Muscle layer of duodenum (tissue), 2 donors: ENCODE data around the gene SCAMP2.

Experiments
- H3K27ac ChIP-seq: one replicate; pipeline ENCODE4 v1.7.0; 2013; ENCODE audit warnings: mild to moderate bottlenecking, low read length
- H3K27me3 ChIP-seq: one replicate; pipeline ENCODE4 v1.7.0; 2013; ENCODE audit warnings: low read depth, mild to moderate bottlenecking, control low read depth, low read length
- H3K36me3 ChIP-seq, 2 donors: one replicate each; pipeline ENCODE4 v1.7.0; 2013; ENCODE audit warnings: low read length in 2 of 2, control low read depth in 1 of 2, mild to moderate bottlenecking in 1 of 2; ENCODE audit not compliant: insufficient read depth in 2 of 2, control insufficient read depth in 1 of 2
- H3K4me1 ChIP-seq, 2 donors: one replicate each; pipeline ENCODE4 v1.7.0; 2013; ENCODE audit warnings: low read length in 2 of 2, mild to moderate bottlenecking in 2 of 2, control low read depth in 1 of 2, moderate library complexity in 1 of 2; ENCODE audit not compliant: insufficient read depth in 2 of 2, control insufficient read depth in 1 of 2
- H3K4me3 ChIP-seq, 2 donors: one replicate each; pipeline ENCODE4 v1.7.0; 2013; ENCODE audit warnings: low read length in 2 of 2, low read depth in 1 of 2, mild to moderate bottlenecking in 1 of 2
- H3K9me3 ChIP-seq, 2 donors: one replicate each; pipeline ENCODE4 v1.7.0; 2013; ENCODE audit warnings: low read length in 2 of 2, control low read depth in 1 of 2, mild to moderate bottlenecking in 1 of 2; ENCODE audit not compliant: control insufficient read depth in 1 of 2
- donor health status: healthy.

Gene SCAMP2

GRCh38 chr15:74857671-74858368, 15.3 kb downstream of the SCAMP2 start:
- Histone ChIP-seq H3K36me3 (peaks cover 10 to 15% of the 10 kb centered on the region in 2 donors), H3K27ac (no peak overlapping the region), H3K4me3 (no peak overlapping the region), H3K27me3 (no peaks in the 10 kb centered on the region), H3K9me3 (no peaks in the 10 kb centered on the region), H3K4me1 (peaks cover 5 to 27% of the 10 kb centered on the region in 2 donors)

DNA sequence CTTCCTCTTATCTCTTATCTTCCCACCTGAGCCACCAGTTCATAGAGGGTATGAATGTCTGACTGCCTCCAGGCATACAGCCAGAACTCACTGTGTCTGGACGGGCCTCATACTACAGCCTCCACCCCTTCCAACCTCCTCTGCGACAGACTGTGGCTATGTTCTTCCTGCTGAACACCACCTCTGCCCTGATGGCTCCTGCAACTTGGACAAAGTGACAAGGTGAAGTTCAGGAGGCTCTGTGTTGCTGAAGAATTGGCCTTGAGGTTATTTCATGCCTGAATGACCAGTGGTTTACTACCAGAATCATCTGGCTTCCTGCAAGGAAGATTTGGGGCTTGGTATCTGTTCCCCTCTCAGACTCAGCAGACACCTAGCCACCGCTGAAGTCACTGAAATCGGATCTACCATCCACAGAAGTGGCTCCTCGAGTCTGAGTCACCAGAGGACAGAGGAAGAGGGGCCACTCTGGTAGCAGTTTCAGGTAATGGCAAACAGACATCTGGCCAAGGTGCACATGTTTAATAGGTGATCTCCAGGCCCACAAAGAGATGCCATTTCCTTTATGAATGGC, 16.0 kb downstream of the SCAMP2 start:
- no peak overlapping the region for H3K4me3 ChIP-seq
- H3K4me1 ChIP-seq, result peaks cover 5 to 27% of the 10 kb centered on the region in 2 donors
- H3K9me3 ChIP-seq, result no peaks in the 10 kb centered on the region
- no peak overlapping the region for H3K27ac ChIP-seq
- H3K27me3 ChIP-seq, result no peaks in the 10 kb centered on the region
- peaks cover 17 to 22% of the 10 kb centered on the region in 2 donors for H3K36me3 ChIP-seq

DNA sequence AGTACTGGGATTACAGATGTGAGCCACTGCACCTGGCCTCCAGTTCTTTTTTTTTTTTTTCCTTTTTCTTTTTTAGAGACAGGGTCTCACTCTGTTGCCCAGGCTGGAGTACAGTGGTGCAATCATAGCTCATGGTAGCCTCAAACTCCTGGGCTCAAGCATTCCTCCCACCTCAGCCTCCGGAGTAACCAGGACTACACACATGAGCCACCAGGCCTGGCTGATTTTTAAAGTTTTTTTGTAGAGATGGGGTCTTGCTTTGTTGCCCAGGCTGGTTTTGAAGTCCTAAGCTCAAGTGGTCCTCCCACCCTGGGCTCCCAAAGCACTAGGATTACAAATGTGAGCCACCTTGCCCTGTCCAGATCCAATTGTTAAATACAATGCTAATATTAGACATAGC, 16.6 kb downstream of the SCAMP2 start:
- no peaks in the 10 kb centered on the region for H3K27me3 ChIP-seq
- no peak overlapping the region for H3K27ac ChIP-seq
- no peak overlapping the region for H3K4me3 ChIP-seq

GRCh38 chr15:74855857-74856256, 17.3 kb downstream of the SCAMP2 start:
- Histone ChIP-seq H3K4me3 (no peak overlapping the region), H3K4me1 (peaks cover 5 to 27% of the 10 kb centered on the region in 2 donors), H3K9me3 (no peaks in the 10 kb centered on the region), H3K27ac (no peak overlapping the region), H3K27me3 (no peaks in the 10 kb centered on the region), H3K36me3 (peaks cover 30 to 35% of the 10 kb centered on the region in 2 donors)

More for the DNA sequence above, 16.6 kb downstream of the SCAMP2 start:
- Histone ChIP-seq H3K36me3 (peaks cover 23 to 28% of the 10 kb centered on the region in 2 donors), H3K4me1 (peaks cover 5 to 27% of the 10 kb centered on the region in 2 donors), H3K9me3 (no peaks in the 10 kb centered on the region)

DNA sequence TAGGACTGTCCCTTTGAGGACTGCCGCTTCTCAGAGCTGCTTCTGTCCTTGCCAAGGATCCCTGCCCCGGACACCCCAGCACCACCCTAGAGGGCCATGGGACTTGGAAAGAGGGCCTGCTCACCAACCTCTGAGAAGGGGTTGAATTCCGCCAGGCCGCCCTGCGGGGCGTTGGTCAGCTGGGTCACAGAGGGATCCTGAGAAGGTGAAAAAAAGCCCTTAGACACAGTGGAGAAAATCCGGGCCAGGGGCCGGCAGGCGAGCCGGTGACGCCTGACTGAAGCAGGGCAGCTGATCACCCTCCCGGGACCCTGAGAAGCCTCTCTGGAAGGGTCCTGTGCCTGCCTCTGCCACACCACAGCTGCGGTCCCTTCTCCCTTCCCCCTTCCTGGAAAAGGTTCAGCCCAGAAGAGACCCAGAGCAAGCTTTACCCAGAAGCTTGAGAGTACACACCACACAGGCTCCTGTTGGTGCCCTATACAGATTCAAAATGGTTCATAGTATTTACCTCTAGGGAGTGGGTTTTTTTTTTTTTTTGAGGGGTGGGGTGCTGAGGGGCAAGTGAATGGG, 18.6 kb downstream of the SCAMP2 start:
- Histone ChIP-seq H3K9me3 (no peaks in the 10 kb centered on the region), H3K36me3 (peaks cover 37 to 47% of the 10 kb centered on the region in 2 donors), H3K27me3 (no peaks in the 10 kb centered on the region), H3K4me3 (no peak overlapping the region), H3K4me1 (peaks cover 5 to 24% of the 10 kb centered on the region in 2 donors), H3K27ac (no peak overlapping the region)

DNA sequence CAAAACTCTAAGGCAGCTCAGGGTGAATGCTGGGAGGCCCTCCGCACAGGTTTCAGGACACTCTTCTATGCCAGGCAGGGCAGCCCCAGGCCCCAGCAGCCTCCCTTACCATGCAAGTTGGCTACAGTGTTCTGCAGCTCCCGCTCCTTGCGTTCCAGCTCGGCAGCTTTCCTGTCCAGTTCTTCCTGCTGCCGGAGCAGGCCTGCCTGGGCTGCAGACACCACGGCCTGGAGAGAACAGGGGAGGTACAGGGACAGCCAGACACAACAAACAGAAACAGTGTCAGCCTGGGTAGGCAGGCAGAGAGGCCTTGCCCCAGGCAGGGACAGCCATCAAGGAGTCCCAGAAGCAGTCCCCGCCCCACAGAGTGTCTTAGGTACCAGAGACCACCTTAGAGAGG, 21.2 kb downstream of the SCAMP2 start:
- Histone ChIP-seq H3K9me3 (no peaks in the 10 kb centered on the region), H3K4me3 (no peak overlapping the region), H3K27me3 (no peaks in the 10 kb centered on the region), H3K36me3 (peaks cover 54 to 67% of the 10 kb centered on the region in 2 donors), H3K4me1 (peaks cover 0 to 1% of the 10 kb centered on the region in 2 donors), H3K27ac (no peak overlapping the region)

GRCh38 chr15:74850393-74850792, 22.8 kb downstream of the SCAMP2 start:
- H3K4me1 ChIP-seq, result no peaks in the 10 kb centered on the region
- H3K9me3 ChIP-seq, result no peaks in the 10 kb centered on the region
- peaks cover 54 to 72% of the 10 kb centered on the region in 2 donors for H3K36me3 ChIP-seq
- H3K27me3 ChIP-seq, result no peaks in the 10 kb centered on the region
- H3K4me3 ChIP-seq, result no peak overlapping the region
- H3K27ac ChIP-seq, result no peak overlapping the region

- no peaks in the 10 kb centered on the region for H3K9me3 ChIP-seq
- H3K36me3 ChIP-seq, result peaks cover 49 to 66% of the 10 kb centered on the region in 2 donors
- peaks cover 6 to 7% of the 10 kb centered on the region in 2 donors for H3K4me1 ChIP-seq
- no peak overlapping the region for H3K27ac ChIP-seq
- no peak overlapping the region for H3K4me3 ChIP-seq
- no peaks in the 10 kb centered on the region for H3K27me3 ChIP-seq
Measured at GRCh38 chr15:74847432-74847831, 25.7 kb downstream of the SCAMP2 start.

- Histone ChIP-seq H3K36me3 (peaks cover 30 to 48% of the 10 kb centered on the region in 2 donors), H3K4me1 (peaks cover 14 to 19% of the 10 kb centered on the region in 2 donors), H3K27me3 (no peaks in the 10 kb centered on the region), H3K4me3 (no peak overlapping the region), H3K9me3 (no peaks in the 10 kb centered on the region), H3K27ac (no peak overlapping the region)
Measured at GRCh38 chr15:74845581-74845980, 27.6 kb downstream of the SCAMP2 start.

GRCh38 chr15:74845208-74845568, 28.0 kb downstream of the SCAMP2 start:
- Histone ChIP-seq H3K4me1 (peaks cover 14 to 19% of the 10 kb centered on the region in 2 donors), H3K9me3 (no peaks in the 10 kb centered on the region)

DNA sequence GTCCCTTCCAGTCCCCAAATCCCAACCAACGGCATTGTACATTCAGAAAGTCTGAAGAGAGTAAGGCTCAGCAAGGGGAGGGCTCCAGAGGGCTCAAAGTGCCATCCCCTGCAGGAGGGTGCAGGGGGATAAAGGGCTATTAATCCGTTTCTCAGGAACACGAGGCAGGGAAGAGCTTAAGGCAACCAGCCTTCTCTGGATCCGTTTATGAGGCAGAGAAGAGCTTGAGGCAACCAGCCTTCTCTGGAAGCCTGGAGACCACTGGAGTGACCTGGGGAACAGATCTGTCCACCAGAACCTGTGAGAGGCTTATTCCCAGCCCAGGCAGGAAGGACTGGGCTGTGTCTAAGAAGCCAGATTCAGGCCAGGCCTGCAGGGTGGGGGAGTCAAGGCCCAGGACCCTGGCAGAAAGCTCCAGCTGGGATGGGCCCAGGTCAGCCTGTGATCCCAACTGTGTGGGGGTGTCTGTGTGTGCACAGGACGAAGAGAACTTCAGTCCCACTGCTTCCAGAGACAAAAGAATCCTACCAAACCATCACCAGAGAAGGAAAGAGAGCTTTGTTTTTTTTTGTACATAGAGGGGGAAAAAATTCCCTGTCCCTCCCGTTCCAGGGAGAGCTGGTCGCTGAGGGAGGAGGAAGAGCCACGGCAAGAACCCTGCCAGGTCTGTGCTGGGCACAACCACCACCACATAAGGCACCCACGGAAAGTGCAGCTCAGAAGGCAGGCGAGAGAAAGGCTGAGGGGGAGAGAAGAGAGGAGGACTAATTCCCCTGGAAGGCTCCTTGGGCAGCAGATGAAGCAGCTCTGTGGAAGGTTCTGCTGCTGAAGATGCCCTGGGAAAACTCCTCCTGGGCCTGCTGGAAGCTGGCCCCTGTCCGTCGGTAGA, 28.6 kb downstream of the SCAMP2 start:
- no peak overlapping the region for H3K4me3 ChIP-seq
- H3K36me3 ChIP-seq, result peaks cover 26 to 39% of the 10 kb centered on the region in 2 donors
- no peaks in the 10 kb centered on the region for H3K9me3 ChIP-seq
- H3K4me1 ChIP-seq, result peaks cover 14 to 19% of the 10 kb centered on the region in 2 donors
- H3K27ac ChIP-seq, result no peak overlapping the region
- H3K27me3 ChIP-seq, result no peaks in the 10 kb centered on the region

More at GRCh38 chr15:74845208-74845568, 28.0 kb downstream of the SCAMP2 start:
- H3K27ac ChIP-seq, result no peak overlapping the region
- no peak overlapping the region for H3K4me3 ChIP-seq
- peaks cover 26 to 44% of the 10 kb centered on the region in 2 donors for H3K36me3 ChIP-seq
- no peaks in the 10 kb centered on the region for H3K27me3 ChIP-seq
